MM.1S (cell line): Measurements from ENCODE around the gene TMEM179.

Source experiments
- DNase-seq: peaks from one replicate; pipeline ENCODE4 v3.0.0-alpha.2; 2015
- H2AFZ ChIP-seq: fragments of 300-600 bp; sonication (generic); 2 replicates; pipeline ENCODE4 v1.6.0; 2016; ENCODE audit warnings: antibody characterized with exemption, low read length
- H3F3A ChIP-seq: fragments of 300-600 bp; sonication (generic); 2 replicates; pipeline ENCODE4 v1.6.1; 2016; ENCODE audit warnings: mild to moderate bottlenecking, antibody characterized with exemption, low read length, moderate library complexity, mixed read lengths; ENCODE audit not compliant: insufficient read depth
- H3K27ac ChIP-seq: fragments of 300-600 bp; sonication (generic); 2 replicates; pipeline ENCODE4 v1.5.1; 2016; ENCODE audit warnings: mild to moderate bottlenecking, low read length
- H3K27me3 ChIP-seq: fragments of 300-600 bp; sonication (generic); replicated peaks from 2 replicates; pipeline ENCODE4 v1.6.0; 2016; ENCODE audit warnings: low read length; ENCODE audit not compliant: insufficient read depth
- H3K36me3 ChIP-seq: fragments of 300-600 bp; sonication (generic); replicated peaks from 2 replicates; pipeline ENCODE4 v1.6.1; 2016; ENCODE audit warnings: mild to moderate bottlenecking, low read length, mixed read lengths; ENCODE audit not compliant: insufficient read depth
- H3K4me1 ChIP-seq: fragments of 300-600 bp; sonication (generic); 2 replicates; pipeline ENCODE4 v1.6.1; 2016; ENCODE audit warnings: low read length, mixed read lengths
- H3K4me2 ChIP-seq: fragments of 300-600 bp; sonication (generic); 2 replicates; pipeline ENCODE4 v1.6.0; 2016; ENCODE audit warnings: low read depth, low read length
- H3K4me3 ChIP-seq: fragments of 300-600 bp; sonication (generic); 2 replicates; pipeline ENCODE4 v1.5.1; 2016; ENCODE audit warnings: low read length, mixed read lengths
- H3K79me2 ChIP-seq: fragments of 300-600 bp; sonication (generic); 2 replicates; pipeline ENCODE4 v1.6.1; 2016; ENCODE audit warnings: mixed run types, low read length, mixed read lengths
- H3K9ac ChIP-seq: fragments of 300-600 bp; sonication (generic); 2 replicates; pipeline ENCODE4 v1.6.1; 2016; ENCODE audit warnings: low read length, mixed read lengths
- H3K9me2 ChIP-seq: fragments of 300-600 bp; sonication (generic); replicated peaks from 2 replicates; pipeline ENCODE4 v1.6.1; 2016; ENCODE audit warnings: mild to moderate bottlenecking, low read length, mixed read lengths; ENCODE audit not compliant: insufficient read depth
- H3K9me3 ChIP-seq: fragments of 300-600 bp; sonication (generic); replicated peaks from 2 replicates; pipeline ENCODE4 v1.6.1; 2016; ENCODE audit warnings: mild to moderate bottlenecking, low read length, mixed read lengths; ENCODE audit not compliant: insufficient read depth
- H4K20me1 ChIP-seq: fragments of 300-600 bp; sonication (generic); 2 replicates; pipeline ENCODE4 v1.6.1; 2016; ENCODE audit warnings: mild to moderate bottlenecking, low read length, moderate library complexity, mixed read lengths; ENCODE audit not compliant: insufficient read depth
- EZH2 ChIP-seq: fragments of 300-600 bp; sonication (generic); optimal IDR thresholded peaks from 2 replicates; pipeline ENCODE3; 2017; ENCODE audit warnings: low read depth, mild to moderate bottlenecking, antibody characterized with exemption, low read length, mixed read lengths
- EZH2phosphoT487 ChIP-seq: fragments of 300-600 bp; sonication (generic); IDR thresholded peaks from 2 replicates; pipeline ENCODE4 v1.6.1; 2018; ENCODE audit warnings: antibody characterized with exemption, low read length
- TF ChIP-seq, protein P1 (sequence below): fragments of 300-600 bp; sonication (generic); IDR thresholded peaks from 2 replicates; pipeline ENCODE4 v1.5.1; 2016; ENCODE audit warnings: antibody characterized with exemption, low read length, mixed read lengths

TMEM179 gene

DNA sequence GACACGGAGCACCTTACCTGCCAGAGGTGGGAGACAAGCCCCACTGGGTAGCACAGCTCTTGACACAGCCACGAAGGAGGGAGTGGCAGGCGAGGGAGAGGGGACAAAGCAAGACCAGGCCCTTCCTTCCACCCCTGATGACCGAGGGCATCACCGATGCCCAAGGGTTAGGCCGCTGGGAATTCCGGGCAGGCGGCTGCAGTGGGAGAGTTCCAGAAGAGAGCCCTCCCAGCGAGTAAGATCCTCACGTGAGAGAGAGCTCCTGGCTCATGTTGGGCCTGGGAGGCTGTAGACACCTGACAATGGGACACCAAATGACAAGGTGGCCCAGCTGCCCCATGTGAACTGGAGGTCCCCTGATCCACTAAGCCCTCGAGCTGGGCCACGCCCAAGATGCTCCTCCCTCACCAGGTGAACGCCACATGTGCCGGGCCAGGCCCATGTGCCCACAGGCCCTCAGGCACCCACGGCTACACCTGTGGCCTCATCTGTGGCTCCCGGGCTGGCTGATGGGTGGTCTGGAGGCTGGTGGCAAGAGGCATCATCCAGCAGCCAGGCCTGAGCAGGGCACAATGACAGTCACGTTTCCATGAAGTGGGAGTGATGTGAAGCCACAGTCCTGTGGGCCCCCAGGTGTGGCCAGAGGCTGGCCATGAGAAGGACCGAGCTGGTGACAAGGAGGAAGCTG lies 57.1 kb downstream of the TMEM179 start:
- no peaks in the 10 kb centered on the region for H3F3A ChIP-seq
- H4K20me1 ChIP-seq: no peaks in the 10 kb centered on the region
- H3K4me3 ChIP-seq: no peak overlapping the region
- TF ChIP-seq EZH2phosphoT487 (no peak), EZH2 (no peak)
- TF ChIP-seq, protein P1, sequence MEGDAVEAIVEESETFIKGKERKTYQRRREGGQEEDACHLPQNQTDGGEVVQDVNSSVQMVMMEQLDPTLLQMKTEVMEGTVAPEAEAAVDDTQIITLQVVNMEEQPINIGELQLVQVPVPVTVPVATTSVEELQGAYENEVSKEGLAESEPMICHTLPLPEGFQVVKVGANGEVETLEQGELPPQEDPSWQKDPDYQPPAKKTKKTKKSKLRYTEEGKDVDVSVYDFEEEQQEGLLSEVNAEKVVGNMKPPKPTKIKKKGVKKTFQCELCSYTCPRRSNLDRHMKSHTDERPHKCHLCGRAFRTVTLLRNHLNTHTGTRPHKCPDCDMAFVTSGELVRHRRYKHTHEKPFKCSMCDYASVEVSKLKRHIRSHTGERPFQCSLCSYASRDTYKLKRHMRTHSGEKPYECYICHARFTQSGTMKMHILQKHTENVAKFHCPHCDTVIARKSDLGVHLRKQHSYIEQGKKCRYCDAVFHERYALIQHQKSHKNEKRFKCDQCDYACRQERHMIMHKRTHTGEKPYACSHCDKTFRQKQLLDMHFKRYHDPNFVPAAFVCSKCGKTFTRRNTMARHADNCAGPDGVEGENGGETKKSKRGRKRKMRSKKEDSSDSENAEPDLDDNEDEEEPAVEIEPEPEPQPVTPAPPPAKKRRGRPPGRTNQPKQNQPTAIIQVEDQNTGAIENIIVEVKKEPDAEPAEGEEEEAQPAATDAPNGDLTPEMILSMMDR: no peak
- no peaks in the 10 kb centered on the region for H3K79me2 ChIP-seq
- no peak overlapping the region for H3K4me2 ChIP-seq
- H3K9ac ChIP-seq: no peak overlapping the region
- peaks cover 47% of the 10 kb centered on the region for H3K27me3 ChIP-seq
- no peak for DNase-seq
- no peak overlapping the region for H3K27ac ChIP-seq
- H3K9me3 ChIP-seq: no peaks in the 10 kb centered on the region
- H2AFZ ChIP-seq: no peak overlapping the region
- H3K4me1 ChIP-seq: no peaks in the 10 kb centered on the region
- H3K9me2 ChIP-seq: no peaks in the 10 kb centered on the region
- H3K36me3 ChIP-seq: no peaks in the 10 kb centered on the region

DNA sequence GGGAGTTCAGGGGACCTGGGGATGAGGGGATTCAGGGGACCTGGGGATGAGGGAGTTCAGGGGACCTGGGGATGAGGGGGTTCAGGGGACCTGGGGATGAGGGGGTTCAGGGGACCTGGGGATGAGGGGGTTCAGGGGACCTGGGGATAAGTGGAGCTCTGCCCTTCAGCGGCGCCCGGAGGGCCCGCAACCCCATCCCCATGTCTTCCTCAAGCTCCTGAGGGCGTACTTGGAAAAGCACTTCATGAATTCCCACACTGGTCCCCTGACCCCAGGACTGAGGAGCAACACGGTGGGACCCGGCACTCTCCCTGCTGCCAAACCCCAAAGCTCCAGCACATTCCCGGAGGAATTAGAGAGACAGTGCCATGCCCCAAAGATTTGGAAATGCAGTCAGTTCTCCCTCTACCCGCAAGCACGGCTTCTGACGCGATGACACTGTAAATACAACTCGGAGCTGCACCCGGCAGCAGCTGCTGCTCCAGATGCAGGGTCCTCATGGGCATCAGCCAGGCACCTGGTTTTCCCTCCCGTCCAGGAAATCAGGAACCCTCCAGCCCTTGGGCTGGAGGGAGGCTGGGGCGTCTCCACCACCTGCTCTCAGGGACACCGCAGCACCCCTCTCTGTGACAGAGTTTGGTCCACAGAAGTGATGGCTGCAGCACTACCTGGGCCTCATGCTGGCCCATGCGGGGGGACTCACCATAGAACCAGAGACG lies 57.8 kb downstream of the TMEM179 start:
- peaks cover 53% of the 10 kb centered on the region for H3K27me3 ChIP-seq
- H3K9me3 ChIP-seq: no peaks in the 10 kb centered on the region
- no peaks in the 10 kb centered on the region for H4K20me1 ChIP-seq
- H3K79me2 ChIP-seq: no peaks in the 10 kb centered on the region
- H2AFZ ChIP-seq: no peak overlapping the region
- H3K9ac ChIP-seq: no peak overlapping the region
- no peaks in the 10 kb centered on the region for H3F3A ChIP-seq
- TF ChIP-seq EZH2 (no peak), EZH2phosphoT487 (no peak)
- TF ChIP-seq, protein P1: no peak
- H3K4me3 ChIP-seq: no peak overlapping the region
- H3K4me1 ChIP-seq: no peaks in the 10 kb centered on the region
- no peaks in the 10 kb centered on the region for H3K9me2 ChIP-seq
- H3K27ac ChIP-seq: no peak overlapping the region
- no peak for DNase-seq
- no peaks in the 10 kb centered on the region for H3K36me3 ChIP-seq
- H3K4me2 ChIP-seq: no peak overlapping the region

DNA sequence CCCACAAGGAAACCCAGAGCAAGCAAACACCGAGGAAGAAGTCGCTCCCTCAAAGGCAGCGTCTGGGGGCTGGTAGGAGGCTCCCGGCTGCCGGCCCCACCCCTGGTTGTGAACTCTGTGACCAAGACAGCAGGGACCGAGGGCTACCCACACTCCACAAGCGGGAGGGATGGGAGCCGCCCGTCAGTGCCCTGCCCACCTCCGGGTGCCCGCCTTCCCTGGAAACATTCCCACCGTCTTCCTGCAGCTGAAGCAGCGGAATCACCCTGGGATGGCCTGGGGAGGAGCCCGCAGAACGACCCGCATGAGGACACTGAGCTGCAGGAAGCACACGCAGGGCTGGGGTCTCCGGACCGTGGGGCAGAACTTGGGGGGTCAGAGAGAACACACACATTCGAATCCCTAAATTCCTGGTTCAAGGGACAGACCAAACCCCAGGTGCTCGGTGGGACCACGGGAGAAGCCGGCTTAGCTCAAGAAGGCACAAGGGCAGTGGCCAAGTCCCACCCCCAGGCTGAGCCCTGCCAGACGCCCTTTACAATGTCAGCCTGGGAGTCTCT lies 58.5 kb downstream of the TMEM179 start:
- peaks cover 53% of the 10 kb centered on the region for H3K27me3 ChIP-seq
- H4K20me1 ChIP-seq: no peaks in the 10 kb centered on the region
- H3K79me2 ChIP-seq: no peaks in the 10 kb centered on the region
- TF ChIP-seq, protein P1: no peak
- H3K9ac ChIP-seq: no peak overlapping the region
- no peak overlapping the region for H2AFZ ChIP-seq
- H3K36me3 ChIP-seq: no peaks in the 10 kb centered on the region
- no peaks in the 10 kb centered on the region for H3K9me3 ChIP-seq
- no peak overlapping the region for H3K27ac ChIP-seq
- no peaks in the 10 kb centered on the region for H3K9me2 ChIP-seq
- H3K4me3 ChIP-seq: no peak overlapping the region
- H3K4me1 ChIP-seq: no peaks in the 10 kb centered on the region
- H3F3A ChIP-seq: no peaks in the 10 kb centered on the region
- H3K4me2 ChIP-seq: no peak overlapping the region
- DNase-seq: no peak
